GM21381 (cell line): ENCODE data around the gene TEAD1.

Experiments
- ATAC-seq: cut with Tn5 transposase; IDR thresholded peaks from one replicate; pipeline ENCODE4 v1.9.1; 2021; ENCODE audit warnings: mild to moderate bottlenecking, moderate library complexity; ENCODE audit not compliant: unreplicated experiment

The TEAD1 gene

GRCh38 chr11:12968826-12969225 is 294.6 kb downstream of the TEAD1 start:
- ATAC-seq = no peak

DNA sequence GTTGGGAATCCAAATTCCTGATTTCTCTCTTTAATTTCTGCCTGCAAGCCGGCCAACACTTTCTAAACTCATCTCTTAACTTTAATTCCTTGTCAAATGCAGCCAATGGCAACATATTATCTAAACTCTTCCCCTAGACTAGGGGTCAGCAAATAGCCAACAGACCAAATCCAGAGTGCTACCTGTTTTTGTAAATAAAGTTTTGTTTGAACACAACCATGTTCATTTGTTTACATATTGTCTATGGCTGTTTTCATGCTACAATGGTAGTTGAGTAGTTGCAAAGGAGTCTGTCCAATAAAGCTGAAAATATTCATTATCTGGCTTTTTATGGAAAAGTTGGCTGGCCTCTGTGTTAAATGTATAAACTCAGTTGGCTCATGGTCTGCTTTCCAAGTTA is 297.7 kb downstream of the TEAD1 start:
- no peak for ATAC-seq

DNA sequence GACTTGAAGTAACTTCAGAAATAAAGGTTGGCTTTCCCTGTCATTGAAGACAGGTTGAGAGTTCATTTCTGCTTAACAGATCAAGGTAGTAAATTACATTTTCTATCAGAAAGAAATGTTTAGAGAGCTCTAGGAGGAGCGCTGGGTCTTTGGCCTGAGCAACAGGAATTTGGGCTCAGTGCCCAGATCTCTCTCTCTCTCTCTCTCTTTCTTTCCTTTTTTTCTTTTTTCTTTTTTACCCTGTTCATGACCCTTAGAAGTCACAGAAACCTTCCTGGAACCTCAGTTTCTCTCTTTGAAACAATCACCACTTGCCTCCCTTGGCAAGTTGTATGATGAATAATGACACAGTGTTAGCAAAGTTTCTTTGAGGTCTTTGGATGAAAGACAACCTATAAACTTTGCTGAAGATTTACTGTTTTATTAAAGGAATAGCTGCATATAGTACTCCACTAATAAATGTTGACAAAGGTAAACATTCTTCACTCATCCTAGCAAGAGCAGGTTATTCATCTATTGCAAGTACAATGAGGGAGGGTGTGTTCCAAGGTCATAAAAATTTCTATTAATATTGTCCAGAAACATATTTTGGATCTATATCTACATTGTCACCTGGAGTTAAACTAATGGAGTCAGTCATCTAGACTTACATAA is 299.4 kb downstream of the TEAD1 start:
- no peak for ATAC-seq

- ATAC-seq = no peak
Measured at GRCh38 chr11:12975195-12975594, 301.0 kb downstream of the TEAD1 start.

DNA sequence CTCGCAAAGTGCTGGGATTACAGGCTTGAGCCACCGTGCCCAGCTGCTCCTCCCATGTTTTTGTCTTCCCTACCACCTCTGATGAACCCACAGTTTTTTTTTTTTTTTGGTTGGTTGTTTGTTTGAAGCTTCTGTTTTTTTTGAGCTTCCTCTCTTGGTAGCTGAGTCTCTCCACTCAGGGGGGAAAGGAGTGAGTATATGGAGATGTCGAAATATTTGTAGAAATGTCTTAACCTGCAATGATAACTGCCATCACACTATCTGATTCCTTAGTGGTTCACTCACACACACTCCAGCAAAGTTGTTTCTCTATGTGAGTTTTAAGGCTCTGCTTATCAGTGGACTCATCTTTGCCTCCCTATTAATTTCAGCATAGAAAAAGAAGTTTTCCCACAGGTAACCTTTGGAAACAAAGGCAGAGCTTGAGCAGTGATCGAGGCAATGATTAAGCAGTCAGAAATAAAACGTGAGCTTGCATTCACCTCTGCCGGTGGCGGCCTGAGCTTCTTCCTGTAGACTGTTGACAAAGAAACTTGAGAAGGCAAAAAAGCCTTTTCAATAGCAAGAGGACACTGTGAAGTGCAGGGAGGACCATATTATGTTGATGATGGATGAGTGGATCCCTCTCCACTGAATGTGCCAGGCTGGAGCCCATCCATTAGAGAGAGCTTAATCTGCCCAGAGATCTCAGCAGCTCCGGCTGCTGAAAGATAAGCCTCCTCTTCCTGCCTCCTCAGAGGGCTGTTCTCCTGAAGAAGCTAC is 305.9 kb downstream of the TEAD1 start:
- ATAC-seq = no peak

- ATAC-seq = no peak
Measured at GRCh38 chr11:12981676-12982522, 307.7 kb downstream of the TEAD1 start.

- ATAC-seq = no peak
Measured at GRCh38 chr11:12983336-12983735, 309.1 kb downstream of the TEAD1 start.

- ATAC-seq = no peak
Measured at GRCh38 chr11:12986194-12986898, 312.1 kb downstream of the TEAD1 start.

GRCh38 chr11:12989428-12990161 is 315.4 kb downstream of the TEAD1 start:
- no peak for ATAC-seq

GRCh38 chr11:12990162-12990480 is 315.9 kb downstream of the TEAD1 start:
- ATAC-seq = no peak

DNA sequence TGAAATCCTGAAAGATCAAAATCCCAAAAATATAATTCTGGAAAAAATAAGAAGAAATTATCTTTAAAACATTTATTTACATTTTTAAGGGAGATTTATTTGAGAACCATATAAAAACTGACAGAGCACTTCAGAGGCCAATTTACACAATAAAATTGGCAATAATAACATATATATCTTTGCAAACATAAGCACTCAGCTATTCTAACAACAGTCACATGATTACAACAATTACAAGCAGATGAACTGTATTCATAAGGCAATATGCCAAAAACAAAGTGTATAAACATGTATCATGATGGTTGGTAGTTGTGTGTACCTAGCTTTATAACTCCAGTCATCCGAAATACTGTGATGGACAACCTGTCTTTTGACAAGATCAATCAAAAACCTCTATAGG is 317.2 kb downstream of the TEAD1 start:
- ATAC-seq = no peak

- ATAC-seq = no peak
Measured at GRCh38 chr11:12993626-12994025, 319.4 kb downstream of the TEAD1 start.
